Measurements from ENCODE around the gene METTL9.
"Not testable (repeated sequence)": the region's sequence is repeated elsewhere in the genome, so short reads cannot be mapped to it uniquely, and the experiment has no call there.

The METTL9 gene

GRCh38 chr16:21576323-21576722 is 23.1 kb upstream of the METTL9 start:
- not testable (repeated sequence) for DNase-seq

DNA sequence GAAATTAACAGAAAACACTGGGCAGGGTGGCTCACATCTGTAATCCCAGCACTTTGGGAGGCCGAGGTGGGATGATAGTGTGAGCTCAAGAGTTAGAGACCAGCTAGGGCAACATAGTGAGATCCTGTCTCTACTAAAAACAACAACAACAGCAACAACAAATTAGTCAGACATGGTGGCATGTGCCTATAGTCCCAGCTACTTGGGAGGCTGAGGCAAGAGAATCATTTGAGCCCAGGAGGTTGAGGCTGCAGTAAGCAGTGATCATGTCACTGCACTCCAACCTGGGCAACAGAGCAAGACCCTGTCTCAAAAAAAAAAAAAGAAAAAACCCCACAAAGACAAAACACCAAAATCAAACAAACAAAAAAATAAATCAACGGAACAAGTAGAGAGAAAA is 21.9 kb upstream of the METTL9 start:
- DNase-seq = not testable (repeated sequence)

- not testable (repeated sequence) for DNase-seq
These were observed 21.1 kb upstream of the METTL9 start for GRCh38 chr16:21578311-21578710.

GRCh38 chr16:21580131-21580530 is 19.2 kb upstream of the METTL9 start:
- not testable (repeated sequence) for DNase-seq

- no peak for DNase-seq
These were observed 18.6 kb upstream of the METTL9 start for GRCh38 chr16:21580807-21581206.

DNA sequence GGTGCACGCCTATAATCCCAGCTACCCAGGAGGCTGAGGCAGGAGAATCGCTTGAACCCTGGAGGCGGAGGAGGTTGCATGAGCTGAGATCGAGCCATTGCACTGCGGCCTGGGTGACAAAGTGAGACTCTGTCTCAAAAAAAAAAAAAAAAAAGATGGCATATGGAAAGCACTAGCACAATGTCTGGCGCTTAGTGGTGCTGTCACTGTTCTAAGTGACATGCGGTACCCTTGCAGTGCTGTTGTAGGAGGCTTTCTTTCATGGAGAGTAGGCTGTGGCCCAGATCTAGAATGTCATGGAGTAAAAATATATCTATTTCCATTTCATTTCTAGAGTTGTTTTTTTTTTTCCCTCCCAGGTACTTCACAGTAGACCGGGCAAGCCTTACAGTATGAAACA is 14.6 kb upstream of the METTL9 start:
- DNase-seq = no peak

DNA sequence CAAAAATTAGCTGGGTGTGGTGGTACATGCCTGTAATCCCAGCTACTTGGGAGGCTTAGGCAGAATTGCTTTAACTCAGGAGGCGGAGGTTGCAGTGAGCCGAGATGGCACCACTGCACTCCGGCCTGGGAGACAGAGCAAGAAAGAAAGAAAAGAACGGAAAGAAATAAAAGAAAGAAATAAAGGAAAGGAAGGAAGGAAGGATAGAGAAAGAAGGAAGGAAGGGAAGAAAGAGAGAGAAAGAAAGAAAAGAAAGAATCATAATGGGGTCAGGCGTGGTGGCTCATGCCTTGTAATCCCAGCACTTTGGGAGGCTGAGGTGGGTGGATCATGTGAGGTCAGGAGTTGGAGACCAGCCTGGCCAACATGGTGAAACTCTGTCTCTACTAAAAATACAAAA is 10.8 kb upstream of the METTL9 start:
- DNase-seq = not testable (repeated sequence)

DNA sequence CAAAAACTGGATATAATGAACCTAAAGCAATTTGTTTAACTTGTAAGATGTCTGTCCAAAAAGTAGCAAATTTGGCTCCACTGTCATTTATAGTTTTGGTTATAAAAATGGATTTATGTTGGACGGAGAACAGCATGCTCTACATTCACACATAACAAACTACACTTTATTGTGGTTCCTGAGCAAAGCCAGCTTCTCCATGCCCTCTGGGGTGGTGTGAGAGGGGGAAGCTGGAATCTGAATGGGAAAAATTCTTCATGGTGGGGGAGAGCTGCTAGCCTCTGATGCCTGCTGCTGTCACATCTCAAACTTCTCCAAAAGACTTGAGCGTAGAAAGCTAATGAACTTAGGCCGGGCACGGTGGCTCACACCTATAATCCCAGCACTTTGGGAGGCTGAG is 9.8 kb upstream of the METTL9 start:
- DNase-seq = no peak

DNA sequence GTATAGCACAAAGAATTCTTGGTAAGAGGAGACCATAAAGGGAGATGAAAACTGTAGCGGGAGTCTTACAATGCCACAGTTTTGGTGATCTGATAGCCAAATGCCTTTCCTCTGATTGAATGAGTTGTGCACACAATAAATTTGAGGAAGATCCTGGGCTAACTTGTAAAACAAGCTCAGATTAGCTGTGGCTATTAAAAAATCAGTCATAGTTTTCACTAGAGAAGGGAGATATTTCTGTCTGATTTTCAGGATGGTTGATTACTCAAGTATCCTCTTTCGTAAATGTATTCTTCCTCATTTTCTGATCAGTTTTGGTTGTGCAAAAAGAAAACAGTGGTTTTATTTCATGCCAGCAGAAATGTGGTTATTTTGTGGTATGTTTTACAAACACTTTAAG is 9.1 kb upstream of the METTL9 start:
- DNase-seq = no peak

DNA sequence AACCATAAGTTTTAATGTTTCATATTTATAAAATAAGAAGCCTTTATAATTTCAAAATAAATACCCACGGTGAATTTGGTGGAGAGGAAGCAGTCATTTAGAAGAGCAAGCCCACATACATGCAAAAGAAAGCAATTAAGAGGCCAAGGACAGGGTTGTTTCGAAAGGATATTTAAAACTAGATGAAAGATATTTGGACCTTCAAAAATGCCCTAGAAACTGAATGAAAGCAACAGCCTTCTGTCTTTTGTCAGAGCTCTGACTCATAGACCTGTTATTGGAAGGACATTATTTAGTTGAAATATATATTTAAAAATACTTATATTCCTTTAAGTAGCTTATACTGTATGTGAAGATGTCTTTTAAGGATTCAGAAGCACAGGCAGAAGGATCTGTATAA is 8.6 kb upstream of the METTL9 start:
- DNase-seq = no peak

DNA sequence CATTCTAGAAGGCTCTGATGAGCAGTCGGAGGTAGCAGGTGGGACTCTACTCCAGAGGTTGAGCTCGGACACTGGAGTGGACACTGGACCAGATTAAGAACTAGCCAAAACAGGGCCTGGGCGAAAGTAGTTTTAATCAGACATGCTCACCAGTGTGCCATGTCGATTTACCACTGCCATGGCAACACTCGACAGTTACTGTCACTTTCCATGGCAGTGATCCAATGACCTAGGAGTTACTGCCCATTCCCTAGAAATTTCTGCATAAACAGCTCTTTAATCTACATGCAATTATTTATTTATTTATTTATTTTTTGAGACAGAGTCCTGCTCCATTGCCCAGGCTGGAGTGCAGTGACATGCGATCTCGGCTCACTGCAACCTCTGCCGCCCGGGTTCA is 7.2 kb upstream of the METTL9 start:
- DNase-seq = no peak

DNA sequence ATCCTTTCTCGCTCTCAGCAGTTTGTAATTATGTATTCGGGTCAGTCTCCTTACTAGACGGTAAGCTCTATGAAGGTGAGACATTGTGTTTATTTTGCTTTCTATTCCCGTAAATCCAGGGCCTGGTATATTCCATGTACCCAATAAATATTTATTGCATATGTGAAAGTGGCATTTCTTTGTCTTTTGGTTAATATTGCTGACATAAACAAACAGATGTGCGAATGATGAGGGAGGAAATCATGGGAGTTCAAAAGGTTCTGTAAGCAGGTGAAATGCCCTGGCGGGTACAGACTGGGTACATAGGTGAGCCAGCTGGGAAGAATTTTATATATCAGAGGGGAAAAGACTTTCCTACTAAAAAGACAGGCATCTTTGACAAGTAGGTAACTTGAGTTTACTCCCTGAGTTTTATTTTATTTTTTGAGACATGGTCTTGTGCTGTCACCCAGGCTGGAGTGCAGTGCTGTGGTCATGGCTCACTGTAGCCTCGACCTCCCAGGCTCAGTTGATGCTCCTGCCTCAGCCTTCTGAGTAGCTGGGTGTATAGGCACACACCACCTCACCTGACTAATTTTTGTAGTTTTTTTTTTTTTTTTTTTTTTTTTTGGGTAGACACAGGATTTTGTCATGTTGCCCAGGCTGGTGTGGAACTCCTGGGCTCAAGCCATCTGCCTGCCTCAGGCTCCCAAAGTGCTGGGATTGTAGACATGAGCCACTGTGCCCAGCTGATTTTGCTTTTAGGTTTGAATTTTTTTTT is 5.7 kb upstream of the METTL9 start:
- DNase-seq = no peak

GRCh38 chr16:21597561-21598030 is 1.8 kb upstream of the METTL9 start:
- DNase-seq = no peak

DNA sequence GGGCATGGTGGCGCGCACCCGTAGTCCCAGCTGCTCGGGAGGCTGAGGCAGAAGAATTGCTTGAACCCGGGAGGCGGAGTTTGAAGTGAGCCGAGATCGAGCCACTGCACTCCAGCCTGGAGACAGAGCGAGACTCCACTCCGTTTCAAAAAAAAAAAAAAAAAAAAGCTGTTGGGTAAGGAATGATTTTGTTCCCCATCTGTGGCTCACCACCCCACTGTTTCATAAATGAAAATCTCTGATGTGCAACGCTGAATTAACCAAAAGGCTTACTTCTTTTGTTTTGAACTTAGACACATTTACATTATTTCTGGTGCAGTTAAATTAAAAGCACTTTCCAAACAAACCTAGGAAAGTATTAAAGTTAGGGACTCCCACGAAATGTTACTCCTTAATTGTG is 1.2 kb upstream of the METTL9 start:
- no peak for DNase-seq

DNA sequence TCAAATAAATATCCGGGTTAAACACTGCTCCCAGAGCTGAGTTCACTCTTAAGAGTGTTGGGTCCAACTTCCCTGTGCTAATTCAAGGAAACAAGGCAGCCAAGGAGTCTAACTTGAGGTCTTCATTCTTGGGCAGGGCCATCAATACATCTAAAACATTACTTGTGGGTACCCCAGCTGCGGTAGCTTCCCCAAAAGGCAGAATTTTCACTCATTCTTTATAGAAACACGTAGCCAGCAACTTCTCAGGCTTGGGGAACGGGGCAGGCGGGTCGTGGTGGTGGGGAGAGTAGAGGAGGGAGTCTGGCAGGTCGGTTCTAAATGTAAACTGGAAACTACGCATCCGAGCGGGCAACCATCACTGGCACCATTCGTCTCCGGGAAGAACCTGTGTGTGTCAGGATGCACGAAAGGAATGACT is 666 bp upstream of the METTL9 start:
- DNase-seq = no peak

DNA sequence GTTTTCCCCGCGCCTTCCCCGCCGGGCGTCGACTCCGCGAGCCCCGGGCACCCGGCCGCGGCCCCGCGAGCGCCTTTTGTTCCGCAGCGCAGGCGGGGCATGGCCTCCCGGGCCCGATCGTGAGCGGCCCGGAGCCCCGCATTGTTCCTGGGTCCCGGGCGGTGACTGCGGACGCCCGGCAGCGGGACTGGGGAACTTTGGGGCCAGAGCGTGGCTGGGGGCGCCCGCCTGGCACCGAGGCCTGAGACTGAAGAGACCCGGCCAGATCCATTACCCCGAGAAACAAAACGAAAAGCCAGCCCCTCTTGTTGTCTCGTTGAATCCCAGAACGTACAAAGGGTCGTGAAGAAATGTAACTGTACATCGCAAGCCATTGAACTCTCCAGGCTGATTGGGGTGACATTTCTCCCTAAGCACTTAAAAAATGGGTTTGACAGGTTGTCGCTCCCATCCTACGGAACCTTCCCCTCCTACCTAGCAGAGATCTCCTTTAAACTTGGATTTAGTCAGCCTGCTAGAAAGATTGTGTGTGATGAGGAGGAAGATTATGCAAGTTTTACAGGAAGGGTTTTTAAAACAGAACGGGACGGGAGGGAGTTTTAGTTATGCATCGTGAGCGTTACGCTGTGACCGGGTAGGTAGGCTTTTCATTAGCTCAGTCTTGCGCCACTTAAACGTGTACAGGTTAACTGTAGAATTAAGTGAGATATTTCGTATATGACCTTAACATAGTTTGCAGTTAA is 825 bp downstream of the METTL9 start:
- DNase-seq = no peak

DNA sequence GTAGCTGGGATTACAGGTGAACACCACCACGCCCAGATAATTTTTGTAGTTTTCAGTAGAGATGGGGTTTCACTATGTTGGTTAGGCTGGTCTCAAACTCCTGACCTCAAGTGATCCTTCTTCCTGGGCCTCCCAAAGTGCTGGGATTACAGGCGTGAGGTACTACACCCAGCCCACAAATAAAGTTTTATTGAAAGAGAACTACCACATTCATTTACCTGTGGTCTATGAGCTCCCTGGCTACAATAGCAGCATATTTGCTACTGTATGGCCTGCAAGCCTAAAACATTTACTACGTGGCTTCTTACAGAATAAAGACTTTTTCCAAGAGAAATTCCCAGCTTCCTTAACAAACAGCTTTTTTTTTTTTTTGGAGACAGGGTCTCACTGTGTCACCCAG is 3.4 kb downstream of the METTL9 start:
- DNase-seq = no peak

DNA sequence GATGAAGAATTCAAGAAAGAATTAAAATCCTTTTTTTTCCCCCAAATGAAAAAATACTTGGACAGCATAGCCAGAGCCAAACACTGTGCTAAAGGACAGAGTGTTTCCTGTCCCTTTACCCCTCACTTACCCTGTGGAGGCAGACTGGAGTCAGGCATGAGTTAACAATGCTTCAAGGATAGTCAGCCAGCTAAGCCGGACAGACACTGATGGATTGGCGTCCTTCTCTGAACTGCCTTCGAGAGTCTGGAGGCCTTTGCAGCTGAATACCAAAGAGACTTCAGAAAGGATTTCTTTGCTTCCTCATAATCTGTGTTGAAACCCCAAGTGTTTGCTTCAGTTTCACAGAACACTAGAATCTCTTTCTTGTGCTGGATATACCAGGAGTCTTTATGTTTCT is 4.6 kb downstream of the METTL9 start:
- DNase-seq = no peak

GRCh38 chr16:21605848-21606247 is 6.5 kb downstream of the METTL9 start:
- not testable (repeated sequence) for DNase-seq

DNA sequence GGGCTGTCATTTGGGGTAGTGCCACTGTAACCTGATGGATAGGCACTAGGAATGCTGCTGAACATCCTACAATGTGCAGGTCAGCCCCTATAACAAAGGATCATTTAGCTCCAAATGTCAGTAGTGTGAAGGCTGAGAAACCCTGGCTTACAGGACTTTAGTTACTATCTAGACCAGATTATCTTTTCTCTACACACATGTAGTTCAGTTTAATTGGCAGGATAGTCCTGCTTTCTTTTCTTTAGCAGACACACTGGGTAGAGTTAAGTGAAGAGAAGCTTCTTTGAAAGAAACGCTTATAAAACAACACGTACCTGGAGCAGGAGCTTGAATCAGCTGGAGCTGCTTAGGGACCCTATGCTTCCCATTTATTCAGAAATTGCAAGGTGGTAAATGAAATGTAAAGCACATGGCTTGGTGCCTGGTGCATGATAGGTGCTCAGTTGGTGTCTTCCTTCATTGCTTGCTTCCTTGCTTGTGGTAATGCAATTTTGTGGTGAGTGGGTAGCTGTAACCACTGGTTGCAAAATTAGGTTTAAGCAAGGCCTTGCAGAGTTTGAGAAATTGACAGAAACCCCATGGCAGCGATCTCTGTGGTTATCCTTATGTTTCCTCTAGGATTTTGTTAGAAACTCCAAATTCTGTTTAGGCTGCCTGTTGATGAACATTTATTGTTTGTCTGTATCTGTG is 9.4 kb downstream of the METTL9 start:
- no peak for DNase-seq

DNA sequence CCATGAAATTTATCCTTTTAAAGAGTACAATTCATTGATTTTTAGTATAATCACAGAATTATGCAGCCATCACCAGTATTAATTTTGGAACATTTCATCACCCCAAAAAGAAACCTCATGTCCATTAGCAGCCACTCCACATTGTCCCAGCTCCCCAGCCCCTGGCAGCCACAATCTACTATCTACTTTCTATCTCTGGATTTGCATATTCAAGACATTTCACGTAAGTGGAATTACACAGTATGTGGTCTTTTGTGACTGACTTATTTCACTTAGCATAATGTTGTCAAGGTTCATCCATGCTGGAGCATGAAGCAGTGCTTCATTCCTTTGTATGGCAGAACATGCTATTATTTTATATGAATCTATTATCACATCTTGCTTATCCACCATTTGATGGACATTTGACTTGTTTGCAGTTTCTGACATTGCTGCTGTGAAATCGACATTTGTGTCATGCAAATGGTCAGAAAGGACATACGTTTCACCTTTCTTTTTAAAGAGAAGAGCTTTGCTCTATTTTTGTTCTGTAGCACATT is 10.7 kb downstream of the METTL9 start:
- no peak for DNase-seq

- no peak for DNase-seq
These were observed 11.4 kb downstream of the METTL9 start for GRCh38 chr16:21610766-21611165.

DNA sequence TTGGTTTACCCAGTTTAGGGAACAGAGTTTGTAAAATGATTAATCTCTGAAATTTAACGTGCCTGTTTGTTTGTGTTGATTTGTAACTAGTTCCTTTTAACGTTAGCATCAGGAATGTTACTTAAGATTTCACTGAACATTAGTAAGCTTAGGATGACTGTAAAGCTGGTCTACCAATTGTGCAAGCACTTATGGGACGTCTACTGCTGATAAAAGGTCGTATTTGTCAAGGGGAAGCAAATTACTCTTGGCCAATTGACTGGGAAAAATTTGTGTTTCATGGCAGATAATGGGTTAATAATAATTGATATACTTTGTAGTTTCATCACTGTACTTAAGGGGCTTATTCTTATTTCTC is 11.8 kb downstream of the METTL9 start:
- no peak for DNase-seq

Measured in SHP77 (cell line).